GM23338 (cell line): ENCODE data around the gene IL11RA. TPM values are rescaled to one million over a fixed set of nuclear protein-coding genes. Genes with fewer than 3 reads are reported as not detected.

ENCODE experiments used
- ATAC-seq: fragments of 200-7000 bp; cut with Tn5 transposase; 3 replicates; pipeline ENCODE4 v1.9.1; 2020
- DNase-seq: peaks from one replicate; pipeline ENCODE4 v3.0.0-alpha.2; 2015; ENCODE audit warnings: low spot score
- H2AFZ ChIP-seq: fragments of 200-600 bp; sonication (generic); 2 replicates; pipeline ENCODE4 v1.8.0; 2016; ENCODE audit warnings: antibody characterized with exemption, mild to moderate bottlenecking, moderate library complexity
- H3F3A ChIP-seq: fragments of 200-600 bp; sonication (generic); replicated peaks from 2 replicates; pipeline ENCODE4 v1.8.0; 2017; ENCODE audit warnings: antibody characterized with exemption, mixed run types, low read depth
- H3K27ac ChIP-seq: fragments of 200-600 bp; sonication (generic); 2 replicates; pipeline ENCODE4 v1.6.1; 2016; ENCODE audit warnings: low read depth
- H3K27me3 ChIP-seq: fragments of 200-600 bp; sonication (generic); 2 replicates; pipeline ENCODE4 v1.8.0; 2016; ENCODE audit warnings: mild to moderate bottlenecking, mixed run types, moderate library complexity; ENCODE audit not compliant: insufficient read depth
- H3K36me3 ChIP-seq: fragments of 200-600 bp; sonication (generic); 2 replicates; pipeline ENCODE4 v1.8.0; 2016; ENCODE audit warnings: mild to moderate bottlenecking; ENCODE audit not compliant: insufficient read depth
- H3K4me1 ChIP-seq: fragments of 200-600 bp; sonication (generic); 2 replicates; pipeline ENCODE4 v1.8.0; 2016; ENCODE audit warnings: mild to moderate bottlenecking, moderate library complexity; ENCODE audit not compliant: insufficient read depth
- H3K4me2 ChIP-seq: fragments of 200-600 bp; sonication (generic); 2 replicates; pipeline ENCODE4 v1.7.1; 2017; ENCODE audit warnings: mixed run types
- H3K4me3 ChIP-seq: fragments of 200-600 bp; sonication (generic); 2 replicates; pipeline ENCODE4 v1.6.1; 2016; ENCODE audit warnings: mixed run types
- H3K79me2 ChIP-seq: fragments of 200-600 bp; sonication (generic); replicated peaks from 2 replicates; pipeline ENCODE4 v1.8.0; 2017; ENCODE audit warnings: mild to moderate bottlenecking; ENCODE audit not compliant: insufficient read depth
- H3K9me2 ChIP-seq: fragments of 200-600 bp; sonication (generic); 2 replicates; pipeline ENCODE4 v1.8.0; 2017; ENCODE audit not compliant: insufficient read depth
- H4K20me1 ChIP-seq: fragments of 200-600 bp; sonication (generic); replicated peaks from 2 replicates; pipeline ENCODE4 v1.8.0; 2017; ENCODE audit warnings: mild to moderate bottlenecking; ENCODE audit not compliant: insufficient read depth
- H3K27ac Mint-ChIP-seq: 2 replicates; pipeline ENCODE4 v1.8.0; 2020; ENCODE audit warnings: inconsistent platforms, mild to moderate bottlenecking, moderate library complexity, mixed read lengths
- H3K27me3 Mint-ChIP-seq: 3 replicates; pipeline ENCODE4 v1.8.0; 2022; ENCODE audit warnings: low read depth, mild to moderate bottlenecking, moderate library complexity, mixed read lengths, inconsistent platforms; ENCODE audit not compliant: insufficient read depth, poor library complexity
- H3K36me3 Mint-ChIP-seq: 3 replicates; pipeline ENCODE4 v1.8.0; 2021; ENCODE audit warnings: low read depth, mild to moderate bottlenecking, inconsistent platforms, moderate library complexity, mixed read lengths
- H3K4me1 Mint-ChIP-seq: 3 replicates; pipeline ENCODE4 v1.8.0; 2020; ENCODE audit warnings: mild to moderate bottlenecking, inconsistent platforms, mixed read lengths
- H3K4me3 Mint-ChIP-seq: 3 replicates; pipeline ENCODE4 v1.8.0; 2021; ENCODE audit warnings: moderate library complexity, mild to moderate bottlenecking, inconsistent platforms, mixed read lengths
- H3K9me3 Mint-ChIP-seq: 3 replicates; pipeline ENCODE4 v1.8.0; 2020; ENCODE audit warnings: moderate library complexity, mild to moderate bottlenecking, inconsistent platforms, mixed read lengths
- CREB1 ChIP-seq: fragments of 250-450 bp; sonication (Bioruptor Pico); IDR thresholded peaks from 2 replicates; pipeline ENCODE4 v1.5.0; 2020; ENCODE audit warnings: low read depth, mild to moderate bottlenecking, moderate library complexity
- CTCF ChIP-seq, 2 experiments: fragments of 200-600 bp in 1 of 2; sonication (generic) in 1 of 2; conservative IDR thresholded peaks; 2 replicates each; pipeline versions ENCODE4 v1.5.1 to v1.6.1; 2016 to 2017; ENCODE audit warnings: antibody characterized with exemption in 2 of 2, low read depth in 2 of 2, mild to moderate bottlenecking in 2 of 2, moderate library complexity in 1 of 2
- EZH2 ChIP-seq: fragments of 200-600 bp; sonication (generic); IDR thresholded peaks from one replicate; pipeline ENCODE4 v1.8.0; 2017; ENCODE audit warnings: antibody characterized with exemption, mild to moderate bottlenecking, low read depth; ENCODE audit not compliant: unreplicated experiment
- EZH2phosphoT487 ChIP-seq: fragments of 200-600 bp; sonication (generic); IDR thresholded peaks from one replicate; pipeline ENCODE4 v1.8.1; 2018; ENCODE audit warnings: antibody characterized with exemption; ENCODE audit not compliant: unreplicated experiment
- JUNB ChIP-seq: IDR thresholded peaks from one replicate; pipeline ENCODE4 v1.6.1; 2016; ENCODE audit warnings: antibody characterized with exemption; ENCODE audit not compliant: unreplicated experiment
- NANOG ChIP-seq: IDR thresholded peaks from 2 replicates; pipeline ENCODE4 v1.6.1; 2016; ENCODE audit warnings: antibody characterized with exemption, borderline replicate concordance
- POLR2AphosphoS5 ChIP-seq: IDR thresholded peaks from 2 replicates; pipeline ENCODE4 v1.6.1; 2016; ENCODE audit warnings: antibody characterized with exemption, low read depth
- STAT1 ChIP-seq: IDR thresholded peaks from one replicate; pipeline ENCODE4 v1.6.1; 2016; ENCODE audit warnings: antibody characterized with exemption; ENCODE audit not compliant: unreplicated experiment
- ZNF114 ChIP-seq: fragments of 250-450 bp; sonication (Bioruptor Pico); IDR thresholded peaks from 2 replicates; pipeline ENCODE4 v1.5.0; 2020; ENCODE audit warnings: mild to moderate bottlenecking, moderate library complexity
- ZNF331 ChIP-seq: fragments of 250-450 bp; sonication (Bioruptor Pico); IDR thresholded peaks from 2 replicates; pipeline ENCODE4 v1.5.0; 2020; ENCODE audit warnings: low read depth, mild to moderate bottlenecking, moderate library complexity
- polyA plus RNA-seq: library from polyadenylated mRNA; unstranded; fragments of >200 nt; fragmentation: Nextera tagmentation; extraction: Ambion mirVana; gene quantifications from 2 replicates; pipeline ENCODE4 v1.2.1, GENCODE V29; 2016
- total RNA-seq: library from RNA; depleted of rRNA; stranded (reverse); fragments of >200 nt; shearing (Covaris generic); gene quantifications from 2 replicates; pipeline ENCODE4 v1.2.3, GENCODE V29; 2014
- TF ChIP-seq, protein P1 (sequence below): IDR thresholded peaks from one replicate; pipeline ENCODE4 v1.6.1; 2018; ENCODE audit warnings: antibody characterized with exemption; ENCODE audit not compliant: unreplicated experiment
- TF ChIP-seq, protein P2 (sequence below): IDR thresholded peaks from 2 replicates; pipeline ENCODE4 v1.6.1; 2016; ENCODE audit warnings: antibody characterized with exemption

IL11RA gene
- total and polyA plus RNA-seq, 2 experiments from 2014 or later, result 3.1 to 5.8 TPM

DNA sequence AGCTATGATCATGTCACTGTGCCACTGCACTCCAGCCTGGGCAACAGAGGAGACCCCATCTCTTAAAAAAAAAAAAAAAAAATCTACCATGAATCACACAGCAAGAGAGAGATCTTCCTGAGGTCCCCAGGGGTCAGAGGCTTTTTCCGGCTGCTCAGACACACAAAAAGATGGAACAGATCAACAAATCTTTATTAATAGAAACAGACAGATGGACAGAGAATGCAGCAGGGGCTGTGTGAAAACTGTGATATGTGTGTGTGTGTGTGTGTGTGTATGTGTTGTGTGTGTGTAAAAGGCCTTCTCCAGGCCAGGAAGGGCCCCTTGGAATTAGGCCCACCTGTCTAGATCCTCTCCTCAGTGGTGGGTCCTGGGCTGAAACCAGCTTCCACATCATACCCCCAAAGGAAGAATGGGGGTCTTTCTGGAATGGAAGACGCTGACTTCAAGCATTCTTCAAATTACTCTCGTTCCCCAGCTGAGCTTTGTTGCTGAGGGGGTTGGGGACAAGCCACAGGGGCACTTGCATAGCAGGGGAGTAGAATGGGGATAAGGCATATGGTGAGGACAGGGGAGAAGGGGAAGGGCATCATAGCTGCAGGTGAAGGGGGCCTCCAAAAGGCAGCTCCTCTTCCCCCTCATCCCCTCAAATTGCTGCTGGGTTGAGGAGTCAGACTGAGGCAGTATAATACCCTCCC is 17.3 kb upstream of the IL11RA start (continued):
- TF ChIP-seq POLR2AphosphoS5 (no peak), ZNF331 (no peak), CTCF (conservative IDR thresholded peaks at IDR 0.05; ENCODE audit: low read depth in 2 of 2) (no peak), ZNF114 (CRISPR knock-in tag) (no peak), EZH2phosphoT487 (no peak), EZH2 (no peak)

GRCh38 chr9:34635556-34635955 is 16.4 kb upstream of the IL11RA start:
- Histone ChIP-seq H4K20me1 (peaks cover 3% of the 10 kb centered on the region), H3K4me3 (no peak overlapping the region), H3K36me3 (no peaks in the 10 kb centered on the region), H3K9me2 (no peaks in the 10 kb centered on the region), H3K4me1 (peaks cover 8% of the 10 kb centered on the region), H3K79me2 (peaks cover 12% of the 10 kb centered on the region; the same call in 1 of the 2 replicates), H3K4me2 (no peak overlapping the region; the same call in 1 of the 2 replicates), H3K27me3 (peaks cover 39% of the 10 kb centered on the region), H3F3A (peaks cover 8% of the 10 kb centered on the region; the same call in 1 of the 2 replicates), H3K27ac (no peak overlapping the region), H2AFZ (no peak overlapping the region)
- H3K27ac Mint-ChIP-seq, result no peak overlapping the region
- peaks cover 27% of the 10 kb centered on the region for H3K4me1 Mint-ChIP-seq
- H3K4me3 Mint-ChIP-seq, result peak overlapping the region; percentile 62; the same call in 2 of the 3 replicates
- DNase-seq (no peak), ATAC-seq (no peak)
- H3K9me3 Mint-ChIP-seq, result no peaks in the 10 kb centered on the region
- H3K27me3 Mint-ChIP-seq, result peaks cover 25% of the 10 kb centered on the region
- H3K36me3 Mint-ChIP-seq, result peaks cover 26% of the 10 kb centered on the region
- TF ChIP-seq CTCF (conservative IDR thresholded peaks at IDR 0.05; ENCODE audit: low read depth in 2 of 2) (no peak), STAT1 (no peak), ZNF114 (CRISPR knock-in tag) (no peak), CREB1 (CRISPR knock-in tag) (no peak), POLR2AphosphoS5 (no peak), NANOG (no peak), JUNB (no peak), EZH2 (no peak), EZH2phosphoT487 (no peak), ZNF331 (no peak)
- TF ChIP-seq, protein P1, sequence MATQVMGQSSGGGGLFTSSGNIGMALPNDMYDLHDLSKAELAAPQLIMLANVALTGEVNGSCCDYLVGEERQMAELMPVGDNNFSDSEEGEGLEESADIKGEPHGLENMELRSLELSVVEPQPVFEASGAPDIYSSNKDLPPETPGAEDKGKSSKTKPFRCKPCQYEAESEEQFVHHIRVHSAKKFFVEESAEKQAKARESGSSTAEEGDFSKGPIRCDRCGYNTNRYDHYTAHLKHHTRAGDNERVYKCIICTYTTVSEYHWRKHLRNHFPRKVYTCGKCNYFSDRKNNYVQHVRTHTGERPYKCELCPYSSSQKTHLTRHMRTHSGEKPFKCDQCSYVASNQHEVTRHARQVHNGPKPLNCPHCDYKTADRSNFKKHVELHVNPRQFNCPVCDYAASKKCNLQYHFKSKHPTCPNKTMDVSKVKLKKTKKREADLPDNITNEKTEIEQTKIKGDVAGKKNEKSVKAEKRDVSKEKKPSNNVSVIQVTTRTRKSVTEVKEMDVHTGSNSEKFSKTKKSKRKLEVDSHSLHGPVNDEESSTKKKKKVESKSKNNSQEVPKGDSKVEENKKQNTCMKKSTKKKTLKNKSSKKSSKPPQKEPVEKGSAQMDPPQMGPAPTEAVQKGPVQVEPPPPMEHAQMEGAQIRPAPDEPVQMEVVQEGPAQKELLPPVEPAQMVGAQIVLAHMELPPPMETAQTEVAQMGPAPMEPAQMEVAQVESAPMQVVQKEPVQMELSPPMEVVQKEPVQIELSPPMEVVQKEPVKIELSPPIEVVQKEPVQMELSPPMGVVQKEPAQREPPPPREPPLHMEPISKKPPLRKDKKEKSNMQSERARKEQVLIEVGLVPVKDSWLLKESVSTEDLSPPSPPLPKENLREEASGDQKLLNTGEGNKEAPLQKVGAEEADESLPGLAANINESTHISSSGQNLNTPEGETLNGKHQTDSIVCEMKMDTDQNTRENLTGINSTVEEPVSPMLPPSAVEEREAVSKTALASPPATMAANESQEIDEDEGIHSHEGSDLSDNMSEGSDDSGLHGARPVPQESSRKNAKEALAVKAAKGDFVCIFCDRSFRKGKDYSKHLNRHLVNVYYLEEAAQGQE, result no peak
- TF ChIP-seq, protein P2, sequence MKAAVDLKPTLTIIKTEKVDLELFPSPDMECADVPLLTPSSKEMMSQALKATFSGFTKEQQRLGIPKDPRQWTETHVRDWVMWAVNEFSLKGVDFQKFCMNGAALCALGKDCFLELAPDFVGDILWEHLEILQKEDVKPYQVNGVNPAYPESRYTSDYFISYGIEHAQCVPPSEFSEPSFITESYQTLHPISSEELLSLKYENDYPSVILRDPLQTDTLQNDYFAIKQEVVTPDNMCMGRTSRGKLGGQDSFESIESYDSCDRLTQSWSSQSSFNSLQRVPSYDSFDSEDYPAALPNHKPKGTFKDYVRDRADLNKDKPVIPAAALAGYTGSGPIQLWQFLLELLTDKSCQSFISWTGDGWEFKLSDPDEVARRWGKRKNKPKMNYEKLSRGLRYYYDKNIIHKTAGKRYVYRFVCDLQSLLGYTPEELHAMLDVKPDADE, result no peak
